HL-60 (cell line): ENCODE measurements around the gene CEP350.

ENCODE experiments used
- CTCF ChIP-seq: IDR thresholded peaks from one replicate; pipeline ENCODE4 v1.5.1; 2011; ENCODE audit warnings: low read length, control low read depth, inconsistent platforms; ENCODE audit not compliant: insufficient read depth
- GABPA ChIP-seq: IDR thresholded peaks from 2 replicates; pipeline ENCODE4 v1.6.1; 2012; ENCODE audit warnings: low read depth
- POLR2AphosphoS5 ChIP-seq: IDR thresholded peaks from 2 replicates; pipeline ENCODE4 v1.6.1; 2012; ENCODE audit warnings: low read depth
- TF ChIP-seq, protein P1 (sequence below): IDR thresholded peaks from 2 replicates; pipeline ENCODE4 v1.6.1; 2012; ENCODE audit warnings: low read depth; ENCODE audit not compliant: insufficient replicate concordance

DNA sequence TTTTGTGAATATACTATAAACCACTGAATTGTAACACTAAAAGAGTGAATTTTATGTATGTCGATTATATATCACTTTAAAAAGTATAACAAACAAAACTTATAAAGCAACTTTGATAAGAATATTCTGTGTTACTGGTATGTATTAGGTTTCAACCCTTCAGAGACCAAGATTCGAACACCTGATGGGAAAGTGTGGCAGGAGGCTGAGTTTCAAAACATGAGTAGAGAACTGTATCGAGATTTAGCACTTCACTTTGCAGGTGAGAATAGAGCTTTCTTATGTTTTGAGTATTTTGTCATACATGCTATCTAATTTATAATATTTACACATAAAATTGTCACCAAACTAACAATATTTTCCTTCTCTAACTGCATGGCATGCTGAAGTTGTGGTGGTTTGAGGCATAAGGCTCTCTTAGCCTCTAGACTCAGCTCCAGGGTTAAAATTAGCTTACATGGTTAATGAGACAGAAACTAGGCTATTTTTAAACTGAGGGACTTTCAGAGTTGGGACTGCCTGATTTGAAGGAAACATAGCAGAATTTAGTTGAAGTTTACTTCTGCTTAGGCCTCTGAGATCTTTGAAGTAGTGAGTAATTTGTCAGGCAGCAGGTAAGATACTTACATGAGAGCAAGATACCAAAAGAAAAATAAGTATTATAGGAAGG is 48.6 kb downstream of the CEP350 start:
- TF ChIP-seq, protein P1, sequence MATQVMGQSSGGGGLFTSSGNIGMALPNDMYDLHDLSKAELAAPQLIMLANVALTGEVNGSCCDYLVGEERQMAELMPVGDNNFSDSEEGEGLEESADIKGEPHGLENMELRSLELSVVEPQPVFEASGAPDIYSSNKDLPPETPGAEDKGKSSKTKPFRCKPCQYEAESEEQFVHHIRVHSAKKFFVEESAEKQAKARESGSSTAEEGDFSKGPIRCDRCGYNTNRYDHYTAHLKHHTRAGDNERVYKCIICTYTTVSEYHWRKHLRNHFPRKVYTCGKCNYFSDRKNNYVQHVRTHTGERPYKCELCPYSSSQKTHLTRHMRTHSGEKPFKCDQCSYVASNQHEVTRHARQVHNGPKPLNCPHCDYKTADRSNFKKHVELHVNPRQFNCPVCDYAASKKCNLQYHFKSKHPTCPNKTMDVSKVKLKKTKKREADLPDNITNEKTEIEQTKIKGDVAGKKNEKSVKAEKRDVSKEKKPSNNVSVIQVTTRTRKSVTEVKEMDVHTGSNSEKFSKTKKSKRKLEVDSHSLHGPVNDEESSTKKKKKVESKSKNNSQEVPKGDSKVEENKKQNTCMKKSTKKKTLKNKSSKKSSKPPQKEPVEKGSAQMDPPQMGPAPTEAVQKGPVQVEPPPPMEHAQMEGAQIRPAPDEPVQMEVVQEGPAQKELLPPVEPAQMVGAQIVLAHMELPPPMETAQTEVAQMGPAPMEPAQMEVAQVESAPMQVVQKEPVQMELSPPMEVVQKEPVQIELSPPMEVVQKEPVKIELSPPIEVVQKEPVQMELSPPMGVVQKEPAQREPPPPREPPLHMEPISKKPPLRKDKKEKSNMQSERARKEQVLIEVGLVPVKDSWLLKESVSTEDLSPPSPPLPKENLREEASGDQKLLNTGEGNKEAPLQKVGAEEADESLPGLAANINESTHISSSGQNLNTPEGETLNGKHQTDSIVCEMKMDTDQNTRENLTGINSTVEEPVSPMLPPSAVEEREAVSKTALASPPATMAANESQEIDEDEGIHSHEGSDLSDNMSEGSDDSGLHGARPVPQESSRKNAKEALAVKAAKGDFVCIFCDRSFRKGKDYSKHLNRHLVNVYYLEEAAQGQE = no peak
- TF ChIP-seq CTCF = no peak
- no peak for TF ChIP-seq POLR2AphosphoS5
- TF ChIP-seq GABPA = no peak
